HEK293T (cell line): Measurements from ENCODE around the gene IL10RA.

ENCODE experiments used
- ARNT ChIP-seq: fragments of 450-650 bp; IDR thresholded peaks from 2 replicates; pipeline ENCODE4 v1.6.1; 2017; ENCODE audit warnings: mild to moderate bottlenecking
- FOXK2 ChIP-seq: fragments of 450-650 bp; IDR thresholded peaks from 2 replicates; pipeline ENCODE4 v1.6.1; 2016; ENCODE audit warnings: mild to moderate bottlenecking
- FOXM1 ChIP-seq: fragments of 450-650 bp; IDR thresholded peaks from 2 replicates; pipeline ENCODE4 v1.6.1; 2017; ENCODE audit warnings: mild to moderate bottlenecking, borderline replicate concordance
- NFRKB ChIP-seq: fragments of 450-650 bp; IDR thresholded peaks from 2 replicates; pipeline ENCODE4 v1.6.1; 2016; ENCODE audit warnings: mild to moderate bottlenecking, moderate library complexity
- SP1 ChIP-seq: fragments of 450-650 bp; IDR thresholded peaks from 2 replicates; pipeline ENCODE4 v1.6.1; 2017
- TARDBP ChIP-seq: fragments of 450-650 bp; IDR thresholded peaks from 2 replicates; pipeline ENCODE4 v1.6.1; 2016
- ZNF384 ChIP-seq: fragments of 450-650 bp; IDR thresholded peaks from 2 replicates; pipeline ENCODE4 v1.6.1; 2016

- TF ChIP-seq ARNT, result no peak
- TF ChIP-seq FOXK2, result no peak
- no peak for TF ChIP-seq TARDBP
- no peak for TF ChIP-seq ZNF384
- TF ChIP-seq FOXM1, result no peak
- TF ChIP-seq NFRKB, result no peak
- TF ChIP-seq SP1, result no peak
Observed at GRCh38 chr11:118000067-118000849, 14.1 kb downstream of the IL10RA start.
